SW480 (cell line): ENCODE results near the gene SRP68.
"Not testable (repeated sequence)": the region's sequence is repeated elsewhere in the genome, so short reads cannot be mapped to it uniquely, and the experiment has no call there.

Experiments
- DNase-seq: peaks from one replicate; pipeline ENCODE4 v3.0.0-alpha.2; 2016; ENCODE audit warnings: low spot score

The SRP68 gene

DNA sequence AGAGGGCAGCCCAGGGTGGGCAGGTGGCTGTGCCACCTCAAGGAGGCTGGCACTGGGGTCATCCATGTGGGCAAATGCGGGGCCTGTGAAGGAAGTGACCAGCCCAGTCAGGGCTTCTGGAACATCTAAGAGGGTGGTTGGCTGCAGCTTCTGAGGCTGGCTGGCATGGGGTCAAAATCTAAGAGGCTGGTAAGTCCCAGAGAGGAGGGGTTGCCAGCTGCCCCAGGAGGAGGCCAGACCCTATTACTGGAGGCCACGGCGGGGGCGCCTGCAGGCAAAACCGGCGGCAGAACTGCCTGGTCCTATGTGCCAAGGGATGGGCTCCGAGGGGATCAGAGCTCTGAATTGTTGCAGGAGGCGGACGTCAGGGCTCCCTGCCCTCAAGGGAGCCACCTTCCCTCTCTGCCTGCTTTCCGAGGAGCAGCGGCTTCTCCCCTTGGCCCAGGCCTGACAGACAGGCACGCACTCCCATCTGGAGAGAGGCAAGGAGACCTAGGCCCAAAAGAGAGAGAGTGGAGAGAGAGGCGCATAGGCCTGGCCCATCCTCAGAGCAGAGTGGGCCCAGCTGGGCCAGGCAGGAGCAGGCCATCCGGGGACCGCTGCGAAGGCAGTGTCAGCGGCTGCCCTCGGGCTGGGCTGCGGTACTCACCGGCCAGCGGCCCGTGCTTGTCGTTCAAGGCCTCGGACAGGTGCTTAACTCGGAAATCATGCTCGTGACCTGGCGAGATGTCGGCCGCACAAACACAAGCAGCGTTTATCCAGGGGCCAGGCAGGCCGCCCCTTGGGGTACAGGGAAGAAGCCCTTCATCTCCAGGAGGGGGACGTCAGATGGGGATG lies 17.6 kb upstream of the SRP68 start:
- DNase-seq, result no peak

DNA sequence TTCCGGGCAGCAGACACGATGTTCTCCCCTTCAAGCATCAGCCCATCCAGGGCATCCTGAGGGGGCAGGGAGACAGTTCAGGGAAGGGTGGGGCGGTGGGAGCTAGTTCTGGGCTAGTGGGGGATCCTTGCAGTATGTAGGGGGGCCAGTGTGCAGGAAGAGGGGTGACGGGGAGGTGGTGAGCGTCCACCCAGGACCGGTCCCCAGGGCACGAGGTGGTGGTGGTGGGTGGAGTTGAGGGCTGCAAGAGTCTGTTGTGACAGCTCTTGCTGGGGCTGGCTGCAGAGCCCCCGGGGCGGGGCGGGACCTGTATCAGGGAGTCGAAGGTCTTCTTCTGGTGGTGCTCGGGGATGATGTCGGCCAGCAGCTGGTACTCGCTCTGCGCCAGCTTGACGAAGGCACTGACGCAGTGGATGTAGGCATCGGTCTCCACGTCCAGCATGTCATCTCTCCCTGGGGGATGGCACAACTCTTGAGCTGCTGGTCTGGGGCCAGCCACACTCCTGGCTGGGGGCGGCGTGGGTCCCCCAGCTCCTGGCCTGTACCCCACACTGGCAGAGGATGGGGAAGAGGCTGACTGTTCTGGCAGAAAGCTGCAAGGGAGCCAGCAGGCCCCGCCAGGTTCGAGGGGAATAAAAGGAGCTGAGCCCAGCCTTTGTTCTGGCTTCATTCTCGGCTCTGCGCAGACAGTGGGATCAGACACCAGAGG lies 16.7 kb upstream of the SRP68 start:
- no peak for DNase-seq

DNA sequence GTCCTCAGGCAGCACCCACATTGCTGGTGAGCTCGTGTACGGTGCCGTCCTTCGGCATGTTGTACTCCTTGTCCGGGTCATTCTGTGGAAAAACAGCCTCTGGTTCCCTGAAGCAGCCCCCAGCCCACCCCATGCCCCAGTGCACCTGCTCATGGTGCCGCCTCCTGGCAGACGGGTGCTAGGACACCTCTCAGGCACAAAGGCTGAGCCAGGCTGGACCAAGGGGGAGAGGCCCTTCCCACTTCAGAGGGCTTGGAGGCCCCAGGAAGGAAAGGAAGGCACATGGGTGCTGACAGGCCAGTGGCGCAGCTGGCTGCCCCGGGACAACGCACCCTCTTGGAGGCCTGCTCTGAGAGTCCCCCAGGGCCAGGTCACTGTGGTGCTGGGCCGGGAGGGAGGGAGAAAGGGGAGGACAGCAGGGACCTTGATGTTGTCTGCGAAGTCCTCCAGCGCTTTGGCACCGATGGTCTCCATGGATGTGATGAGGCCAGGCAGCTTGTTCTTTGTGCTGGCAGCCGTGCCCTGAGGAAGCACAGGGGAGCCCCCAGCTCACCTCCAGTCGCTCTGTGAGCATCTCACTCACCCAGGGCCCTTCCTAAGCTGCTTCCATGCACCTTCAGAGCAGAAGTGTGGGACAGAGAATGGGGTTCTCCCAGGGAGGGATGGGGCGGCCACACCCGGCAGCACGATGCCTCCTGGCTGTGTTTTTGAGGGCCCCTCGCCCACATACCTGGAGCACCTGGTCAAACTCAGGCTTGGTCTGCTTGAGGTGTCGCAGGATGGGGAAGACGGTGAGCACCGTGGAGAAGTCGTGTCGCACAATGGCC lies 15.9 kb upstream of the SRP68 start:
- DNase-seq, result no peak

GRCh38 chr17:76087531-76087930 lies 15.2 kb upstream of the SRP68 start:
- DNase-seq, result no peak

GRCh38 chr17:76086384-76086783 lies 14.1 kb upstream of the SRP68 start:
- no peak for DNase-seq

- DNase-seq, result no peak
Measured at GRCh38 chr17:76085731-76086366, 13.5 kb upstream of the SRP68 start.

DNA sequence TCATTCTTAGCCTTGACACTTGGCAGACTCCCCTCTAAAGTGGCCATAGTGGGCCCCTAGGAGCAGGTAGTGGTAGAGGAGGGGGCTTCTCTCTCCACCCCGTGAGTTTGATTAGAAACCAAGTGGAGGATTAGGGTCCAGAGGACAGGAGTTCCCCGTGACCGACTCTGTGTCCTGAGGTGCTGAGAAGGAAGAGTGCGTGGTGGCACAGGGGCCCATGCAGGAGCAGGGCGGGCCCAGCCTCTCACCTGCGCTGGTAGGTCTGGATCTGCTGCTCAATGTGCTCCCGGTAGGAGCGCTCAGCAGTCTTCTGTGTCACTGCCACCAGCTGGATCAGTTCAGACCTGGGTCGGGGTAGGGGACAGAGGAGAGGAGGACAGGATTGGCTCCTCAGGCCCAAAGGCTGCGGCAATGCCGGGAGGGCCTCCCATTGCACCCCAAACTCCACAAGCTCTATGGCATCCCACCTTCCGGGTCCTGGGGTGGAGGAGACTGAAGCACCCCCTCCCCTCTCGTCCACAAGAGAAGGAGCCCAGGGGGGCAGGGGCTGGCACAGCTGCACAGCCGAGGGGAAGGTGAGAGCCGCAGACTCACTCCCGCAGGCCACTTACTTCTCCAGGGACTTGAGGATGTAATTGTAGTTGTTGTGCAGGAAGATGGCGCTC lies 12.9 kb upstream of the SRP68 start:
- DNase-seq, result no peak

DNA sequence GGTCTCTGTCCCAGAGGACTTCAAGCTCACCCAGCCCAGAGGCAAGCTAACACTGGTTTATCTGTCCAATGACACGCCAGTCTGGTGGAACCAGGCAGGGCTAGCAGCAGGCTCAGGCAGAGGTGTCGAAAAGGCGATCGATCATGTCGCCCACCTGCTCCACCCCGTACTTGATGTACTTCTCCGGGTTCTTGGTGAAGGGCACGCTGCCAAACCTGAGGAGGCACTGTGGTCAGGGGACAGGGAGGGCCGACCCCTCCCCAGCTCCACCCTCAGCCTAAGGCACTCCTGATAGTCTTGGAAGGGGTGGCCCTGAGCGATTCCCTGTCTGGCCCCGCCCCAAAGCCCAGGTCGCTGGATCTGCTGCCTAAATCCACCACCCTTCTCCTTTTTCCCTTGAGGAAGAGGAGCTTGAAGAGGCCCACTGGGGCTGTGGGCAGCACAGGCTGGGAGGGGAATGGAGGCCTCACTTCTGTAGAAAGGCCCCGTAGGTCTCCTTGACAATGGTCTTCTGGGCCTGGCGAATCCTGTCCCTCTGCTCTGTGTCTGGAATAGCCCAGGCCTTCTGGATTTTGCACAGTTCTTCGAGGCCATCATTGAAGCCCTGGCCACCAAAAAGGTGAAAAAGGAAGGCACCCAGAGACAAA lies 11.3 kb upstream of the SRP68 start:
- no peak for DNase-seq

GRCh38 chr17:76082326-76083251 lies 10.3 kb upstream of the SRP68 start:
- DNase-seq, result no peak

GRCh38 chr17:76081295-76082210 lies 9.2 kb upstream of the SRP68 start:
- no peak for DNase-seq

DNA sequence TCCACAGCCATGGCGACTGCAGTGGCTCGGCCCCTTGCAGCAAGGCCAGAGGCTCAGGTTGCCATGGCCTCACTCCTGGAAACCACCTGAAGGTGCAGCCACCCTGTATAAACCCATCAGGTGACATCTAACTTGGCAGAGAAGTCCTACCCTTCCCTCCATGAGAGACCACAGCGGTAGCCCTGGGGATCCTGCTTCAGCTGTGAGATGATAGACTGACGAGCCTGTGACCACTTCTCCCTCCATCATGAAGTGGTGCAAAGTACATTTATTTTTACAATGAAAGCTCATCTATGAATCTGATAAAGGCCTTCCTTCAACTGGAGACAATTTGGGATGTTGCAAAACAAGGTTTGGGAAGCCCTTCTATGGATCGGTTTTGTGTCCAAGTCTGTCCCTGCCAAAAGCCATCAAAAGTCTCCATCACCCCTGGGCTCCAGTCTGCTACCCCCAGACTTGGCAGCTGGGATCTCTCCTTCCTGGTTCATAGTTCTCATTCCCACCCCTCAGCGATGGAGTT lies 8.5 kb upstream of the SRP68 start:
- DNase-seq, result no peak

GRCh38 chr17:76079956-76080767 lies 7.8 kb upstream of the SRP68 start:
- peak; percentile 33 for DNase-seq

GRCh38 chr17:76079535-76079955 lies 7.2 kb upstream of the SRP68 start:
- no peak for DNase-seq

DNA sequence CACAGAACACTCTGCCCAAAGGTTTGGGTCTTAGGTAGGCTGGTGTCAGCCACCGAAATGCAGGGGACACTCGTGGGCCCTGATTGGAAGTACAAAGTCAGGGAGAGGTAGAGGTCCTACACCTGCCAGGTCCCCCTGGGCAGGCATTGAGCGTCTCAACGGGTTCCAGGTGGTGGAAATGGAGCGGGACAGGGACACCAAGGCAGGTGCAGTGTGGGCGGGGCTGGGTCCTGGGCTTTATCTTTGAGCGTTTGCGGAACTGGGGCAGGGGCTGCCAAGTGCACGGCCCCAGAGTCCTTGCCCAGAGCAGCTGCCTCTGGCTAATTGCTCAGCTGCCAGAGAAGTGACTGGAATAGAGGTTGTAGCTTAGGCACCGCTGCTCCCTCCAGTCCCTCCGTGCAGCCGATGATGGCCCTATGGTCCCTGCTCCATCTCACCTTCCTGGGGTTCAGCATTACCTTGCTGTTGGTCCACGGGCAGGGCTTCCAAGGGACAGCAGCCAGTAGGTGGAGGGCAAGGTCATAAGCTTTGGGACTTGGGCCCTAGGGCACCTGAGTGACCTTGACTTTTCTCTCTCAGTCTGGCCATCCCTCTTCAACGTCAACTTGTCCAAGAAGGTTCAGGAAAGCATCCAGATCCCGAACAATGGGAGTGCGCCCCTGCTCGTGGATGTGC lies 6.7 kb upstream of the SRP68 start, which contains the start of gene ZACN:
Gene ZACN, plus strand, starts transcription at position 323 of the 675 bp plus-strand sequence. Its CDS starts 83 bp downstream, at position 406.
- DNase-seq, result no peak

- not testable (repeated sequence) for DNase-seq
Measured at GRCh38 chr17:76078370-76078769, 6.1 kb upstream of the SRP68 start.

DNA sequence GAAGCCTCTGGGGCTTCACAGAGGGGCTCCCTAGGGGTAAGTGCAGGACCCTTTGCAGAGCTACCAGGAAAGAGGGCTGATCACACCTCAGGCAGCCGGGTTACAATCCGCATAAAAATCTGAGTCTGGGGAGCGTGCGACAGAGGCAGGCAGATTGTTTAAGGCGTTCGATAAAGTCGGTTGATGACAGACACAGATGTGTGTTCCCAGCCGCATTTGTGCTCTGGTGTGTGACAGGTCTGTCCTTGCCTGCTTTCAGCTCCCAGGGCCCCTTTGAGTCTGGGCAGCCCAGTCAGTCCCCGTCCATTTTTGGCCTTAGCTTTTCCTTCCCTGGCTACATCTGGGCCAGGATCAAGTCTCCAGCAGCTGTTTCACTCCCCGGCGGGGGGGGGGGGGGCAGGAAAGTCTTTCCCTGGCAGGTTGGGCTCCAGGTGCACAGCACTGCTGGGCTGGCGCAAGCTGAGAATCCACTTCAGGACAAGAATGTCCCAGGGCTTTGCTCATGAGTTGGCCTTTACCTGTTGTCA lies 5.3 kb upstream of the SRP68 start:
- DNase-seq, result no peak
